Esophagus muscularis mucosa (tissue), 4 donors: ENCODE measurements around the gene MLF2. TPM values are rescaled to one million over a fixed set of nuclear protein-coding genes. Genes with fewer than 3 reads are reported as not detected.

Source experiments
- DNase-seq: peaks from one replicate; pipeline ENCODE4 v3.0.0-alpha.2; 2017; ENCODE audit errors: extremely low spot score
- H3K27ac ChIP-seq, 4 donors: fragments of 200-600 bp; sonication (generic); replicated peaks in 1 of 4; 1 replicate in 3 of 4; 2 replicates in 1 of 4; pipeline ENCODE4 v1.5.1; 2016 to 2019; ENCODE audit warnings: mild to moderate bottlenecking in 1 of 4
- H3K27me3 ChIP-seq, 4 donors: fragments of 200-600 bp; sonication (generic); one replicate each; pipeline versions ENCODE4 v1.5.1 to v1.6.0; 2016 to 2019
- H3K36me3 ChIP-seq, 4 donors: fragments of 200-600 bp; sonication (generic); one replicate each; pipeline ENCODE4 v1.5.1; 2016 to 2019
- H3K4me1 ChIP-seq, 4 donors: fragments of 200-600 bp; sonication (generic); one replicate each; pipeline ENCODE4 v1.5.1; 2016 to 2019
- H3K4me3 ChIP-seq, 4 donors: fragments of 200-600 bp; sonication (generic); 1 replicate in 2 of 4; 2 replicates in 2 of 4; pipeline ENCODE4 v1.5.1; 2016 to 2019; ENCODE audit warnings: mild to moderate bottlenecking in 4 of 4, moderate library complexity in 1 of 4
- H3K9me3 ChIP-seq, 4 donors: fragments of 200-600 bp; sonication (generic); 1 replicate in 3 of 4; 2 replicates in 1 of 4; pipeline ENCODE4 v1.5.1; 2016 to 2019
- CTCF ChIP-seq, 3 experiments: fragments of 200-600 bp in 2 of 3; fragments of 450-650 bp in 1 of 3; sonication (generic) in 2 of 3; IDR thresholded peaks; one replicate each; pipeline ENCODE4 v1.5.1; 2017 to 2019; ENCODE audit warnings: antibody characterized with exemption in 3 of 3, mild to moderate bottlenecking in 2 of 3, moderate library complexity in 1 of 3
- EP300 ChIP-seq: sonication (generic); formaldehyde crosslinking; IDR thresholded peaks from one replicate; pipeline ENCODE4 v1.6.1; 2017; ENCODE audit warnings: antibody characterized with exemption
- POLR2A ChIP-seq: fragments of 450-650 bp; IDR thresholded peaks from one replicate; pipeline ENCODE4 v1.6.1; 2017; ENCODE audit warnings: antibody characterized with exemption, moderate library complexity, mild to moderate bottlenecking, low read depth
- POLR2AphosphoS5 ChIP-seq, 2 donors: sonication (generic); formaldehyde crosslinking; IDR thresholded peaks; one replicate each; pipeline ENCODE4 v1.6.1; 2017; ENCODE audit warnings: antibody characterized with exemption in 2 of 2
- WGBS: methylation state at CpG from one replicate; pipeline ENCODE4 v1.1.5; 2018; 5-methylcytosine and 5-hydroxymethylcytosine counted together
- intact Hi-C: fragments of 100-400 bp; cut with DNase I; formaldehyde crosslinking; loops from one replicate; pipeline ENCODE4 v1.15.1; 2023
- total RNA-seq, 4 donors: library from RNA; depleted of rRNA; stranded (reverse); fragments of >200 nt; gene quantifications; one replicate each; pipeline versions ENCODE4 v1.1.0 to v1.2.1, GENCODE V29; 2016

MLF2 gene
- 100 to 1,000 TPM; 169 to 247 (median 214) TPM for total RNA-seq

DNA sequence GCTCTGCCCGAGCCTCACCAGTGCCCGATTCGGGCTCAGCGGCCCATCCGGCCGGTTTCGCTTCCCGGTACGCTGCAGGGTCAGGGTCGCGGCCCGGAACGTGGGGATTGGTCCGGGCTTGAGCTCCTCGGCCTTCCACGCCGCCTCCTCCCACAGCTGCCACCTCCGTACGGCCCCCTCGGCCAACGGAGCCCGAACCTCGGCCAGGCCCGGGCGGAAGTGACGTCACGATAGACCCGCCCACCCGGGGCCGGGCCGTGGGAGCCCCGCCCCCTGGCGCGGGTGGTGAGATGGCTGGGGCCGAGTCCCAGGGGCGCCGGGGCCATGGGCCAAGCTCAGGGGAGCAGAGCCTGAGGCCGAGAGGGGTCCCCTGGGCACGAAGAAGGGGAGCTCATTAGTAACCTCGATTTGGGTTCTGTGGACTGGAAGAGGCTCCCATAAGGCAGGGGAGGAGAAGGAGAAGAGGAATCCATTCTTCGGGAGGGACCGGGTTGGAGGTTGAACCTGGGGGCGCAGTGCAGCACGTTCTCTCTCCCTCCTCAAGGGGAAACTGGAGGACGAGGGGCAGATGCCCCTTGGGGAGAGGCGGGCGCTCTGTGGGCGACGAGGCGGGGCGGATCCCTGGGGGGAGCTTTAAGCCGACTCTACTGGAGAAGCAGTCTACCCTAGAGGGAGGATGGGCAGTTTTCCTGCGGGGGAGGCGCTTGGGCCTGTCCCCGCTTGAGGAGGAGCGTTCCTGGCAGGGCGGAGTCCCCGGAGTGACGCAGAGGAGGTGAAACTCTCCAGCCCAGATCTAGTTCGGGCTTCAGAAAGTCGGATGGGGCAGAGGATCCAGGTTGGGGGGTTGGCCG, at the start of gene MLF2:
Gene MLF2, minus strand, starts transcription at position 221 of the 851 bp plus-strand sequence. CDS start 807 bp downstream, outside the sequence.
- H3K27me3 ChIP-seq = no peaks in the 10 kb centered on the region
- WGBS = 0% methylated on average over 15 of the region's 62 CpGs
- peak; percentile 99 for DNase-seq
- H3K4me1 ChIP-seq = peaks cover 18 to 34% (median 24%) of the 10 kb centered on the region in 4 donors
- peak within 1 kb of the TSS; percentile 66 to 95 (median 83) for H3K4me3 ChIP-seq
- intact Hi-C loops = loop anchor here (1.0 to 5.0 kb wide), 3 partner anchors 13 to 74 kb away; partner anchors contain the start of genes P3H3 and PTMS
- H3K36me3 ChIP-seq = peaks cover 32 to 39% (median 37%) of the 10 kb centered on the region in 4 donors
- H3K9me3 ChIP-seq = no peaks in the 10 kb centered on the region
- H3K27ac ChIP-seq = peak within 1 kb of the TSS; percentile 99
- TF ChIP-seq POLR2A (peak; percentile 92), CTCF (IDR thresholded peaks at IDR 0.05) (peak in 2 of 3 experiments; percentile 97 to 98), POLR2AphosphoS5 (IDR thresholded peaks at IDR 0.05) (peak; percentile 98 to 99), EP300 (no peak)

- Histone ChIP-seq H3K27ac (no peak overlapping the region), H3K4me3 (no peak overlapping the region), H3K36me3 (no peaks in the 10 kb centered on the region), H3K4me1 (no peaks in the 10 kb centered on the region), H3K9me3 (no peaks in the 10 kb centered on the region), H3K27me3 (peaks cover 0 to 5% (median 0%) of the 10 kb centered on the region in 4 donors)
- WGBS = 94% methylated on average over 5 of the region's 5 CpGs
- no peak for DNase-seq
- no peak for TF ChIP-seq CTCF (IDR thresholded peaks at IDR 0.05)
- no peak for TF ChIP-seq POLR2A
- no peak for TF ChIP-seq POLR2AphosphoS5 (IDR thresholded peaks at IDR 0.05)
- TF ChIP-seq EP300 = no peak
- intact Hi-C loops = no loop called here
Observed at GRCh38 chr12:6799147-6799546, 46.2 kb upstream of the MLF2 start.

GRCh38 chr12:6796576-6796975, 43.6 kb upstream of the MLF2 start:
- DNase-seq = no peak
- Histone ChIP-seq H3K27ac (no peak overlapping the region), H3K36me3 (no peaks in the 10 kb centered on the region), H3K27me3 (peaks cover 0 to 5% (median 0%) of the 10 kb centered on the region in 4 donors), H3K4me1 (peaks cover 0 to 12% (median 6%) of the 10 kb centered on the region in 4 donors), H3K9me3 (no peaks in the 10 kb centered on the region), H3K4me3 (no peak overlapping the region)
- TF ChIP-seq EP300 (no peak), POLR2AphosphoS5 (IDR thresholded peaks at IDR 0.05) (no peak), POLR2A (no peak), CTCF (IDR thresholded peaks at IDR 0.05) (no peak)
- intact Hi-C loops = no loop called here
- WGBS = 93% methylated on average over 4 of the region's 4 CpGs

- TF ChIP-seq CTCF (IDR thresholded peaks at IDR 0.05) (no peak), POLR2AphosphoS5 (IDR thresholded peaks at IDR 0.05) (no peak), POLR2A (no peak), EP300 (no peak)
- no peaks in the 10 kb centered on the region for H3K9me3 ChIP-seq
- WGBS = 79% methylated on average over 2 of the region's 2 CpGs
- H3K4me3 ChIP-seq = no peak overlapping the region
- H3K27me3 ChIP-seq = peaks cover 0 to 5% (median 0%) of the 10 kb centered on the region in 4 donors
- H3K27ac ChIP-seq = no peak overlapping the region
- DNase-seq = no peak
- no peaks in the 10 kb centered on the region for H3K36me3 ChIP-seq
- intact Hi-C loops = no loop called here
- H3K4me1 ChIP-seq = peaks cover 0 to 12% (median 6%) of the 10 kb centered on the region in 4 donors
Observed at GRCh38 chr12:6795088-6795487, 42.1 kb upstream of the MLF2 start.
